ENCODE measurements around the gene COQ7.

COQ7 gene

DNA sequence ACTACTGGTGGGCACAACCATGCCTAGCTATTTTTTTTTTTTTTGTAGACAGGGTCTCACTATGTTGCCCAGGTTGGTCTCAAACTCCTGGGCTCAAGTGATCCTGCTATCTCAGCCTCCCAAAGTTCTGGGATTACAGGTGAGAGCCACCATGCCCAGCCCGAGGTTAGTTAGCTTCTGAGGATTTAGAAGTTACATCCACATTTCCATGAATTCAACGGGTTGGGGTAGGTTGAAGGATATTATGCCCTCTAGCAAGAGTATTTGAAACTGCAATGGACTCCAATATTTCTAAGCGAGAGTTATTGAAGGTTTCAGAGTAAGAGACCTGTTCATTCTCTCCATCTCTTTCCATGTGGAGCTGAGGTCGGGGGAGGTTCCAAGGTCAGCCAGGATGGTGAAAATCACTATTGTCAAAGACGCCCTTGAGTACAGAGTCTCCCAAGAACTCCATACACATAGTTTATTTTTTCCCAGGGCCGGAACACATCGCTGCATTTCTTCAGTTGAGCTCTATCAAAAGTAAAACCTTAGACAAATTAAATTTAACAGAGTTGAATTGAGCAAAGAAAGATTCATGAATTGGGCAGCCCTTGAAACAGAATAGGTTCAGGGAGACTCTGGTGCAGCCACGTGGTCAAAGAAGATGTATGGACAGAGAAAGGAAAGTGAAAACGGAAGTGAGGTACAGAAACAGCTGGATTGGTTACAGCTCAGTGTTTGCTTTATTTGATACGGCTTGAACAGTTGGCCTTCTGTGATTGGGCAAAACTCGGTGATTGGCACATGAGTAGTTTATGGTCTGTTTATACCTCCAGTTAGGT is 27.3 kb downstream of the COQ7 start:
- Histone ChIP-seq H3K27me3 (ENCODE audit: control insufficient read depth in 3 of 3, insufficient read depth in 3 of 3, low read depth in 1 of 3, low read length in 3 of 3) (no peaks in the 10 kb centered on the region), H2BK5ac (ENCODE audit: low read length) (no peak overlapping the region), H3K27ac (replicated peaks; ENCODE audit: low read length) (no peak overlapping the region), H4K8ac (ENCODE audit: low read depth, low read length) (no peak overlapping the region), H3K9me3 (replicated peaks in 1 of 2; ENCODE audit: control insufficient read depth in 2 of 2, insufficient read depth in 1 of 2, low read depth in 1 of 2, low read length in 2 of 2) (peaks cover 0 to 1% of the 10 kb centered on the region in 2 donors), H3K4me3 (ENCODE audit: low read length in 2 of 2) (no peak overlapping the region), H3K79me1 (ENCODE audit: low read depth, low read length) (no peaks in the 10 kb centered on the region), H2AFZ (ENCODE audit: low read length) (no peak overlapping the region), H2BK15ac (ENCODE audit: low read length) (no peak overlapping the region), H3K14ac (ENCODE audit: low read length) (no peak overlapping the region), H3K9ac (ENCODE audit: low read depth, low read length, poor library complexity) (no peak overlapping the region), H4K91ac (ENCODE audit: low read depth, low read length, poor library complexity) (no peak overlapping the region), H3K4me2 (ENCODE audit: insufficient read depth, low read length, poor library complexity, severe bottlenecking) (no peak overlapping the region), H3K4me1 (ENCODE audit: control insufficient read depth in 2 of 2, insufficient read depth in 1 of 2, low read depth in 1 of 2, low read length in 2 of 2) (no peaks in the 10 kb centered on the region), H3K18ac (ENCODE audit: low read length) (no peak overlapping the region), H2BK12ac (ENCODE audit: low read length) (no peak overlapping the region), H3K23ac (ENCODE audit: low read depth, low read length, poor library complexity) (no peak overlapping the region), H3K36me3 (replicated peaks in 1 of 2; ENCODE audit: control insufficient read depth in 2 of 2, insufficient read depth in 2 of 2, low read length in 2 of 2) (no peaks in the 10 kb centered on the region), H3K4ac (ENCODE audit: low read length) (no peak overlapping the region), H2AK5ac (ENCODE audit: low read depth, low read length) (no peak overlapping the region), H2BK120ac (ENCODE audit: low read depth, low read length) (no peak overlapping the region)
- WGBS, 2 donors (ENCODE audit: extremely low coverage in 2 of 2, insufficient read length in 2 of 2, insufficient replicate concordance in 1 of 2), result no CpG with 5 or more reads among the region's 11 CpGs
- no peak for DNase-seq (ENCODE audit: low spot score)

DNA sequence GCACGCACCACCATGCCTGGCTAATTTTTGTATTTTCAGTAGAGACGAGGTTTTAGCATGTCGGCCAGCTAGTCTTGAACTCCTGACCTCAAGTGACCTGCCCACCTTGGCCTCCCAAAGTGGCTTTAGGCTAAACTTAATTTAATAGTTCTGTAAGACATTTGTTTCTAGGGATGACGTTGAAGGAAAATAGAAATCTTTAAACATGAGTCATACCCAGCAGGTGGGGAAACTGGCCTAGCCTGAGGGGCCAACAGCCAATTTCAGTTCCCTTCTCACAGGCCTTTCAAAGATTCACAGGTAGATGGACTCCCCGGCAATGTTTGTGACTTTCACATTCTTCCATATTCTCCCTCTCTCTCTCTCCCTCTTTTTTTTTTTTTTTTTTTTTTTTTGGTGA is 28.2 kb downstream of the COQ7 start:
- Histone ChIP-seq H2AK5ac (ENCODE audit: low read depth, low read length) (no peak overlapping the region), H2BK12ac (ENCODE audit: low read length) (no peak overlapping the region), H3K14ac (ENCODE audit: low read length) (no peak overlapping the region)

GRCh38 chr16:19098173-19098572 is 30.8 kb downstream of the COQ7 start:
- Histone ChIP-seq H3K27ac (replicated peaks; ENCODE audit: low read length) (no peak overlapping the region), H2BK5ac (ENCODE audit: low read length) (no peak overlapping the region)
- WGBS, 2 donors (ENCODE audit: extremely low coverage in 2 of 2, insufficient read length in 2 of 2, insufficient replicate concordance in 1 of 2), result no CpG with 5 or more reads among the region's 1 CpG

More for the DNA sequence above, 28.2 kb downstream of the COQ7 start:
- H3K4me3 ChIP-seq (ENCODE audit: low read length in 2 of 2), result no peak overlapping the region
- H3K79me1 ChIP-seq (ENCODE audit: low read depth, low read length), result no peaks in the 10 kb centered on the region
- H3K9me3 ChIP-seq (replicated peaks in 1 of 2; ENCODE audit: control insufficient read depth in 2 of 2, insufficient read depth in 1 of 2, low read depth in 1 of 2, low read length in 2 of 2), result peaks cover 0 to 3% of the 10 kb centered on the region in 2 donors
- no peak overlapping the region for H2BK5ac ChIP-seq (ENCODE audit: low read length)
- no peak overlapping the region for H4K8ac ChIP-seq (ENCODE audit: low read depth, low read length)
- no peak for DNase-seq (ENCODE audit: low spot score)
- no peak overlapping the region for H3K4ac ChIP-seq (ENCODE audit: low read length)
- H3K27ac ChIP-seq (replicated peaks; ENCODE audit: low read length), result no peak overlapping the region
- H4K91ac ChIP-seq (ENCODE audit: low read depth, low read length, poor library complexity), result no peak overlapping the region
- no peaks in the 10 kb centered on the region for H3K36me3 ChIP-seq (replicated peaks in 1 of 2; ENCODE audit: control insufficient read depth in 2 of 2, insufficient read depth in 2 of 2, low read length in 2 of 2)
- H2BK120ac ChIP-seq (ENCODE audit: low read depth, low read length), result no peak overlapping the region
- no peak overlapping the region for H3K23ac ChIP-seq (ENCODE audit: low read depth, low read length, poor library complexity)
- H3K27me3 ChIP-seq (ENCODE audit: control insufficient read depth in 3 of 3, insufficient read depth in 3 of 3, low read depth in 1 of 3, low read length in 3 of 3), result no peaks in the 10 kb centered on the region
- no peak overlapping the region for H3K4me2 ChIP-seq (ENCODE audit: insufficient read depth, low read length, poor library complexity, severe bottlenecking)
- no peak overlapping the region for H2AFZ ChIP-seq (ENCODE audit: low read length)
- no peak overlapping the region for H2BK15ac ChIP-seq (ENCODE audit: low read length)
- H3K18ac ChIP-seq (ENCODE audit: low read length), result no peak overlapping the region
- no peaks in the 10 kb centered on the region for H3K4me1 ChIP-seq (ENCODE audit: control insufficient read depth in 2 of 2, insufficient read depth in 1 of 2, low read depth in 1 of 2, low read length in 2 of 2)
- WGBS, 2 donors (ENCODE audit: extremely low coverage in 2 of 2, insufficient read length in 2 of 2, insufficient replicate concordance in 1 of 2), result no CpG with 5 or more reads among the region's 5 CpGs
- H3K9ac ChIP-seq (ENCODE audit: low read depth, low read length, poor library complexity), result no peak overlapping the region

DNA sequence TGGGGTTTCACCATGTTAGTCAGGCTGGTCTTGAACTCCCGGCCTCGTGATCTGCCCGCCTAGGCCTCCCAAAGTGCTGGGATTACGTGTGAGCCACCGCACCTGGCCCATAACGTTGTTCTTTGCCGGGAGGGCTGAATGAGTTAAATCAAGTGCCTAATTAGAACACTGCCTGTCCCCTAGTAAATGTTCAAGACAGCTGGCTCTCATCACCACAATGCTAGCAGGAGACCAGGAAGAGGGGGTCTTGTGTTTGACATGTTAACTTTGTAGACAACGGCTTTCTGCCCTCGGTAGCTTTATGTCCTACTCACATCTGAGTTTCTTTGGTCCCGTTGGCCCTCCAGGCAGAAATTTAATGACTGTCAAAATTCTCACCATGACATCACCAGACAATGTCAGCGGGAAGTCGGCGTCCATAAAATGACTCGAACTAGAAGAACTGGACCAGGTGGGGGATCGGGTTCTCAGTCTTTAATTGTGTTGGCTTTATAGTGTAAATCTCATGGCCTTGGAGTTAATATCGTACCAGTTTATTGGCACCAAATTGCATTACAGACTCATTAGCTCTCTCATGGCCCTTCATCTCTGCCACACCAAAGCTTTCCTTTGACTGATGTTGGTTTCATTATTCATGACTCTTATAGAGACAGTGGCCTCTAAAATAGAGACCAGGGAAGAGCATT is 34.9 kb downstream of the COQ7 start:
- DNase-seq (ENCODE audit: low spot score), result no peak
- H4K8ac ChIP-seq (ENCODE audit: low read depth, low read length), result no peak overlapping the region
- H2AFZ ChIP-seq (ENCODE audit: low read length), result no peak overlapping the region
- no peak overlapping the region for H4K91ac ChIP-seq (ENCODE audit: low read depth, low read length, poor library complexity)
- H3K18ac ChIP-seq (ENCODE audit: low read length), result no peak overlapping the region
- no peak overlapping the region for H3K4me3 ChIP-seq (ENCODE audit: low read length in 2 of 2)
- peaks cover 0 to 3% of the 10 kb centered on the region in 2 donors for H3K9me3 ChIP-seq (replicated peaks in 1 of 2; ENCODE audit: control insufficient read depth in 2 of 2, insufficient read depth in 1 of 2, low read depth in 1 of 2, low read length in 2 of 2)
- no peak overlapping the region for H3K4ac ChIP-seq (ENCODE audit: low read length)
- no peaks in the 10 kb centered on the region for H3K36me3 ChIP-seq (replicated peaks in 1 of 2; ENCODE audit: control insufficient read depth in 2 of 2, insufficient read depth in 2 of 2, low read length in 2 of 2)
- H2BK120ac ChIP-seq (ENCODE audit: low read depth, low read length), result no peak overlapping the region
- H2BK5ac ChIP-seq (ENCODE audit: low read length), result no peak overlapping the region
- H3K27ac ChIP-seq (replicated peaks; ENCODE audit: low read length), result no peak overlapping the region
- H3K4me1 ChIP-seq (ENCODE audit: control insufficient read depth in 2 of 2, insufficient read depth in 1 of 2, low read depth in 1 of 2, low read length in 2 of 2), result peaks cover 0 to 2% of the 10 kb centered on the region in 2 donors
- H2BK12ac ChIP-seq (ENCODE audit: low read length), result no peak overlapping the region
- H2AK5ac ChIP-seq (ENCODE audit: low read depth, low read length), result no peak overlapping the region
- WGBS, 2 donors (ENCODE audit: extremely low coverage in 2 of 2, insufficient read length in 2 of 2, insufficient replicate concordance in 1 of 2), result no CpG with 5 or more reads among the region's 16 CpGs
- H3K79me1 ChIP-seq (ENCODE audit: low read depth, low read length), result no peaks in the 10 kb centered on the region
- H3K9ac ChIP-seq (ENCODE audit: low read depth, low read length, poor library complexity), result no peak overlapping the region
- H3K27me3 ChIP-seq (ENCODE audit: control insufficient read depth in 3 of 3, insufficient read depth in 3 of 3, low read depth in 1 of 3, low read length in 3 of 3), result no peaks in the 10 kb centered on the region
- no peak overlapping the region for H3K23ac ChIP-seq (ENCODE audit: low read depth, low read length, poor library complexity)
- no peak overlapping the region for H3K14ac ChIP-seq (ENCODE audit: low read length)
- no peak overlapping the region for H3K4me2 ChIP-seq (ENCODE audit: insufficient read depth, low read length, poor library complexity, severe bottlenecking)
- H2BK15ac ChIP-seq (ENCODE audit: low read length), result no peak overlapping the region

More at GRCh38 chr16:19098173-19098572, 30.8 kb downstream of the COQ7 start:
- Histone ChIP-seq H2AFZ (ENCODE audit: low read length) (no peak overlapping the region), H3K9ac (ENCODE audit: low read depth, low read length, poor library complexity) (no peak overlapping the region), H3K36me3 (replicated peaks in 1 of 2; ENCODE audit: control insufficient read depth in 2 of 2, insufficient read depth in 2 of 2, low read length in 2 of 2) (no peaks in the 10 kb centered on the region), H2BK15ac (ENCODE audit: low read length) (no peak overlapping the region), H4K91ac (ENCODE audit: low read depth, low read length, poor library complexity) (no peak overlapping the region), H2BK120ac (ENCODE audit: low read depth, low read length) (no peak overlapping the region), H3K79me1 (ENCODE audit: low read depth, low read length) (no peaks in the 10 kb centered on the region), H3K4me3 (ENCODE audit: low read length in 2 of 2) (no peak overlapping the region), H3K4me2 (ENCODE audit: insufficient read depth, low read length, poor library complexity, severe bottlenecking) (no peak overlapping the region), H2BK12ac (ENCODE audit: low read length) (no peak overlapping the region), H3K23ac (ENCODE audit: low read depth, low read length, poor library complexity) (no peak overlapping the region), H3K9me3 (replicated peaks in 1 of 2; ENCODE audit: control insufficient read depth in 2 of 2, insufficient read depth in 1 of 2, low read depth in 1 of 2, low read length in 2 of 2) (peaks cover 0 to 3% of the 10 kb centered on the region in 2 donors), H4K8ac (ENCODE audit: low read depth, low read length) (no peak overlapping the region), H3K27me3 (ENCODE audit: control insufficient read depth in 3 of 3, insufficient read depth in 3 of 3, low read depth in 1 of 3, low read length in 3 of 3) (no peaks in the 10 kb centered on the region), H3K4ac (ENCODE audit: low read length) (no peak overlapping the region), H3K14ac (ENCODE audit: low read length) (no peak overlapping the region), H3K4me1 (ENCODE audit: control insufficient read depth in 2 of 2, insufficient read depth in 1 of 2, low read depth in 1 of 2, low read length in 2 of 2) (no peaks in the 10 kb centered on the region), H2AK5ac (ENCODE audit: low read depth, low read length) (no peak overlapping the region), H3K18ac (ENCODE audit: low read length) (no peak overlapping the region)
- DNase-seq (ENCODE audit: low spot score), result no peak
